HepG2 (cell line): Measurements from ENCODE around the gene MT1F. TPM values are rescaled to one million over a fixed set of nuclear protein-coding genes. Genes with fewer than 3 reads are reported as not detected.

Experiments
- AKAP8 ChIP-seq: sonication (generic); formaldehyde crosslinking; IDR thresholded peaks from 2 replicates; pipeline ENCODE4 v1.5.1; 2020; ENCODE audit warnings: mild to moderate bottlenecking, missing genetic modification reagents
- GABPA ChIP-seq, 2 experiments: IDR thresholded peaks; 2 replicates each; pipeline ENCODE4 v1.6.1; 2011 to 2016; ENCODE audit warnings: low read depth in 2 of 2, low read length in 1 of 2, missing biosample characterization in 1 of 2, missing genetic modification characterization in 1 of 2
- KDM2A ChIP-seq: sonication (generic); formaldehyde crosslinking; IDR thresholded peaks from 2 replicates; pipeline ENCODE4 v1.4.0; 2020; ENCODE audit warnings: low read depth, missing genetic modification reagents, borderline replicate concordance
- SIN3A ChIP-seq: IDR thresholded peaks from 2 replicates; pipeline ENCODE4 v1.6.1; 2011; ENCODE audit warnings: low read depth, mild to moderate bottlenecking, control low read depth, low read length, borderline replicate concordance
- SSRP1 ChIP-seq: IDR thresholded peaks from 2 replicates; pipeline ENCODE4 v1.6.1; 2016; ENCODE audit warnings: control low read depth
- ZFP62 ChIP-seq: sonication (generic); formaldehyde crosslinking; IDR thresholded peaks from 2 replicates; pipeline ENCODE4 v1.4.0; 2020; ENCODE audit warnings: missing genetic modification reagents
- ZKSCAN8 ChIP-seq: IDR thresholded peaks from 2 replicates; pipeline ENCODE4 v1.6.1; 2016; ENCODE audit warnings: borderline replicate concordance, missing genetic modification reagents, missing compliant biosample characterization
- ZNF160 ChIP-seq: sonication (generic); formaldehyde crosslinking; IDR thresholded peaks from 2 replicates; pipeline ENCODE4 v1.8.0; 2022; ENCODE audit warnings: mild to moderate bottlenecking, inconsistent platforms, missing genetic modification reagents
- ZNF230 ChIP-seq: sonication (generic); formaldehyde crosslinking; IDR thresholded peaks from 2 replicates; pipeline ENCODE4 v1.4.0; 2020; ENCODE audit warnings: mild to moderate bottlenecking, missing genetic modification reagents
- ZNF335 ChIP-seq: sonication (generic); formaldehyde crosslinking; IDR thresholded peaks from 2 replicates; pipeline ENCODE4 v1.4.0; 2020; ENCODE audit warnings: missing genetic modification reagents
- ZNF510 ChIP-seq: sonication (generic); formaldehyde crosslinking; IDR thresholded peaks from 2 replicates; pipeline ENCODE4 v1.4.0; 2020; ENCODE audit warnings: low read depth, mild to moderate bottlenecking, missing genetic modification reagents
- ZNF564 ChIP-seq: sonication (generic); formaldehyde crosslinking; IDR thresholded peaks from 2 replicates; pipeline ENCODE4 v1.8.1; 2023; ENCODE audit warnings: mild to moderate bottlenecking, missing genetic modification reagents
- ZNF782 ChIP-seq: sonication (generic); formaldehyde crosslinking; IDR thresholded peaks from 2 replicates; pipeline ENCODE4 v1.4.0; 2020; ENCODE audit warnings: missing genetic modification reagents, mild to moderate bottlenecking, borderline replicate concordance
- ZNF790 ChIP-seq: sonication (generic); formaldehyde crosslinking; IDR thresholded peaks from 2 replicates; pipeline ENCODE4 v1.8.0; 2022; ENCODE audit warnings: missing genetic modification reagents, mild to moderate bottlenecking, borderline replicate concordance
- polyA plus RNA-seq, 8 experiments: library from polyadenylated mRNA; depleted of rRNA in 3 of 8; stranded (reverse) in 7 of 8; unstranded in 1 of 8; fragments of >200 nt; fragmentation: Illumina TruSeq in 4 of 8; extraction: Trizol in 4 of 8; gene quantifications; 2 replicates each; pipeline versions ENCODE4 v1.2.1 to v1.2.3, GENCODE V29; 2011 to 2016; ENCODE audit warnings: low read depth in 4 of 8, missing spikeins in 1 of 8, mixed read lengths in 1 of 8; ENCODE audit not compliant: insufficient read depth in 1 of 8
- total RNA-seq, 5 experiments: library from RNA; depleted of rRNA; stranded (reverse); fragments of >200 nt; fragmentation: Illumina TruSeq; extraction: Trizol; gene quantifications; 2 replicates each; pipeline ENCODE4 v1.2.3, GENCODE V29; 2016; ENCODE audit warnings: low read depth in 1 of 5
- TF ChIP-seq, protein P1 (sequence below): sonication (generic); formaldehyde crosslinking; IDR thresholded peaks from 2 replicates; pipeline ENCODE4 v1.5.0; 2020; ENCODE audit warnings: mild to moderate bottlenecking, missing genetic modification reagents, moderate library complexity
- TF ChIP-seq, protein P2 (sequence below): IDR thresholded peaks from 2 replicates; pipeline ENCODE4 v1.6.1; 2016
- TF ChIP-seq, protein P3 (sequence below): sonication (generic); formaldehyde crosslinking; IDR thresholded peaks from 2 replicates; pipeline ENCODE4 v1.9.0; 2022; ENCODE audit warnings: missing genetic modification reagents, mild to moderate bottlenecking, borderline replicate concordance
- TF ChIP-seq, protein P4 (sequence below): sonication (generic); formaldehyde crosslinking; conservative IDR thresholded peaks from 2 replicates; pipeline ENCODE4 v1.8.0; 2022; ENCODE audit warnings: mild to moderate bottlenecking, moderate library complexity, missing genetic modification reagents

The MT1F gene
- total and polyA plus RNA-seq, 2 of the 13 experiments (the other 11 are each of a cell fraction or from before 2014, with no cell fraction given) = 1.9 to 169 TPM

DNA sequence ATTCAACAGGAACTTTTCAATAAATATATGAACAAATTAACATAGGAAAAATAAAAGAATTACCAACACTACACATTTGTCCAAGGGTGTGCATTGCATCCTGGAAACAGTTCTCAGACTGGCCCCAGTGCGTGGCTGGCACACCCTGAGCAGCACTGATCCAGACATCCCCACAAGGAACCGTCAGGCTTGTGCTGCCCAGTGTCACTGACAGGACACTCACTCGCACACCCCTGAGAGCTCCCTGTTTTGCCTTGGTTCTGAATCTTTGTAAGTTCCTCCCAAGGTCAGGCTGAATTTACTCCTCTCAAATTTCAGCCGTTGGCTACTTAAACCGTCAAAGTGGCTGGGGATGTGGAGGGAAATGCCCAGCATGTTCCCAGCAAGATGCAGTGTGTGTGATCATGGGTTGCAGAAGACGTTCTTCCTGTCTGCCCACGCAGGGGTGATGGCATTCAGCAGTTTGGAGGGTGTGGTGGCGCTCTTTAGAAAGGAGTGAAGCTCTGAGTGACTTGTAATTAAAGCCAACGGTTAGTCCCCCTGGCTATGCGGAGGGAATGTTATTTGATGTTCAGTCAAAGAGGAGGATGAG, 47.6 kb upstream of the MT1F start (continued):
- 0 out of 2 replicates have a peak, but pooled peaks have one; percentile 26 for TF ChIP-seq SSRP1 (CRISPR knock-in tag)
- TF ChIP-seq, protein P1, sequence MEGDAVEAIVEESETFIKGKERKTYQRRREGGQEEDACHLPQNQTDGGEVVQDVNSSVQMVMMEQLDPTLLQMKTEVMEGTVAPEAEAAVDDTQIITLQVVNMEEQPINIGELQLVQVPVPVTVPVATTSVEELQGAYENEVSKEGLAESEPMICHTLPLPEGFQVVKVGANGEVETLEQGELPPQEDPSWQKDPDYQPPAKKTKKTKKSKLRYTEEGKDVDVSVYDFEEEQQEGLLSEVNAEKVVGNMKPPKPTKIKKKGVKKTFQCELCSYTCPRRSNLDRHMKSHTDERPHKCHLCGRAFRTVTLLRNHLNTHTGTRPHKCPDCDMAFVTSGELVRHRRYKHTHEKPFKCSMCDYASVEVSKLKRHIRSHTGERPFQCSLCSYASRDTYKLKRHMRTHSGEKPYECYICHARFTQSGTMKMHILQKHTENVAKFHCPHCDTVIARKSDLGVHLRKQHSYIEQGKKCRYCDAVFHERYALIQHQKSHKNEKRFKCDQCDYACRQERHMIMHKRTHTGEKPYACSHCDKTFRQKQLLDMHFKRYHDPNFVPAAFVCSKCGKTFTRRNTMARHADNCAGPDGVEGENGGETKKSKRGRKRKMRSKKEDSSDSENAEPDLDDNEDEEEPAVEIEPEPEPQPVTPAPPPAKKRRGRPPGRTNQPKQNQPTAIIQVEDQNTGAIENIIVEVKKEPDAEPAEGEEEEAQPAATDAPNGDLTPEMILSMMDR = 0 out of 2 replicates have a peak, but pooled peaks have one; percentile 30
- TF ChIP-seq, protein P2, sequence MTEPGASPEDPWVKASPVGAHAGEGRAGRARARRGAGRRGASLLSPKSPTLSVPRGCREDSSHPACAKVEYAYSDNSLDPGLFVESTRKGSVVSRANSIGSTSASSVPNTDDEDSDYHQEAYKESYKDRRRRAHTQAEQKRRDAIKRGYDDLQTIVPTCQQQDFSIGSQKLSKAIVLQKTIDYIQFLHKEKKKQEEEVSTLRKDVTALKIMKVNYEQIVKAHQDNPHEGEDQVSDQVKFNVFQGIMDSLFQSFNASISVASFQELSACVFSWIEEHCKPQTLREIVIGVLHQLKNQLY (CRISPR knock-in tag) = no peak
- TF ChIP-seq, protein P3, sequence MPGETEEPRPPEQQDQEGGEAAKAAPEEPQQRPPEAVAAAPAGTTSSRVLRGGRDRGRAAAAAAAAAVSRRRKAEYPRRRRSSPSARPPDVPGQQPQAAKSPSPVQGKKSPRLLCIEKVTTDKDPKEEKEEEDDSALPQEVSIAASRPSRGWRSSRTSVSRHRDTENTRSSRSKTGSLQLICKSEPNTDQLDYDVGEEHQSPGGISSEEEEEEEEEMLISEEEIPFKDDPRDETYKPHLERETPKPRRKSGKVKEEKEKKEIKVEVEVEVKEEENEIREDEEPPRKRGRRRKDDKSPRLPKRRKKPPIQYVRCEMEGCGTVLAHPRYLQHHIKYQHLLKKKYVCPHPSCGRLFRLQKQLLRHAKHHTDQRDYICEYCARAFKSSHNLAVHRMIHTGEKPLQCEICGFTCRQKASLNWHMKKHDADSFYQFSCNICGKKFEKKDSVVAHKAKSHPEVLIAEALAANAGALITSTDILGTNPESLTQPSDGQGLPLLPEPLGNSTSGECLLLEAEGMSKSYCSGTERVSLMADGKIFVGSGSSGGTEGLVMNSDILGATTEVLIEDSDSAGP (CRISPR knock-in tag) = no peak
- 0 out of 2 replicates have a peak, but pooled peaks have one; percentile 7 for TF ChIP-seq ZNF335 (CRISPR knock-in tag)
- TF ChIP-seq KDM2A (CRISPR knock-in tag) = no peak; the same call in 1 of the 2 replicates
- 0 out of 2 replicates have a peak, but pooled peaks have one; percentile 52 for TF ChIP-seq ZNF510 (CRISPR knock-in tag)
- TF ChIP-seq ZNF160 (CRISPR knock-in tag) = no peak
- peak; percentile 66; the same call in 1 of the 2 replicates for TF ChIP-seq AKAP8 (CRISPR knock-in tag)
- 0 out of 2 replicates have a peak, but pooled peaks have one; percentile 40 for TF ChIP-seq SIN3A
- TF ChIP-seq, protein P4, sequence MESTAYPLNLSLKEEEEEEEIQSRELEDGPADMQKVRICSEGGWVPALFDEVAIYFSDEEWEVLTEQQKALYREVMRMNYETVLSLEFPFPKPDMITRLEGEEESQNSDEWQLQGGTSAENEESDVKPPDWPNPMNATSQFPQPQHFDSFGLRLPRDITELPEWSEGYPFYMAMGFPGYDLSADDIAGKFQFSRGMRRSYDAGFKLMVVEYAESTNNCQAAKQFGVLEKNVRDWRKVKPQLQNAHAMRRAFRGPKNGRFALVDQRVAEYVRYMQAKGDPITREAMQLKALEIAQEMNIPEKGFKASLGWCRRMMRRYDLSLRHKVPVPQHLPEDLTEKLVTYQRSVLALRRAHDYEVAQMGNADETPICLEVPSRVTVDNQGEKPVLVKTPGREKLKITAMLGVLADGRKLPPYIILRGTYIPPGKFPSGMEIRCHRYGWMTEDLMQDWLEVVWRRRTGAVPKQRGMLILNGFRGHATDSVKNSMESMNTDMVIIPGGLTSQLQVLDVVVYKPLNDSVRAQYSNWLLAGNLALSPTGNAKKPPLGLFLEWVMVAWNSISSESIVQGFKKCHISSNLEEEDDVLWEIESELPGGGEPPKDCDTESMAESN (CRISPR knock-in tag) = 0 out of 2 replicates have a peak, but pooled peaks have one; percentile 46
- peak; percentile 38; the same call in 1 of the 2 replicates for TF ChIP-seq ZNF230 (CRISPR knock-in tag)
- 0 out of 2 replicates have a peak, but pooled peaks have one; percentile 56 for TF ChIP-seq ZKSCAN8
- TF ChIP-seq ZFP62 (CRISPR knock-in tag) = no peak
- TF ChIP-seq ZNF564 (CRISPR knock-in tag) = no peak
- TF ChIP-seq GABPA (IDR thresholded peaks at IDR 0.05; ENCODE audit: low read depth, low read length) = no peak
- peak; percentile 10 for TF ChIP-seq GABPA (CRISPR knock-in tag; IDR thresholded peaks at IDR 0.05; ENCODE audit: low read depth)
- TF ChIP-seq ZNF782 = peak; percentile 49; the same call in 1 of the 2 replicates
- TF ChIP-seq ZNF790 = no peak
